DMS 273 (cell line): ENCODE measurements around the gene FAM53A.
A peak's percentile ranks its signal among the peaks of the same experiment; 100 is the strongest.

ENCODE experiments used
- DNase-seq: peaks from one replicate; lab custom pipeline; 2025; ENCODE audit not compliant: unreplicated experiment; lab: John Stamatoyannopoulos, UW

The FAM53A gene

GRCh38 chr4:1683736-1684505 lies at the start of gene FAM53A:
Gene FAM53A, minus strand, starts transcription at chr4:1684313. Its CDS starts 15,572 bp downstream, at chr4:1668741.
- DNase-seq, result peak; percentile 92

GRCh38 chr4:1732911-1733310 lies 48.8 kb upstream of the FAM53A start:
- no peak for DNase-seq

GRCh38 chr4:1731180-1731579 lies 47.1 kb upstream of the FAM53A start:
- no peak for DNase-seq

- DNase-seq, result no peak
Measured at GRCh38 chr4:1730532-1731135, 46.5 kb upstream of the FAM53A start.

GRCh38 chr4:1728061-1728980 lies 44.2 kb upstream of the FAM53A start:
- no peak for DNase-seq

- DNase-seq, result no peak
Measured at GRCh38 chr4:1727117-1728031, 43.3 kb upstream of the FAM53A start.

GRCh38 chr4:1726146-1726934 lies 42.2 kb upstream of the FAM53A start:
- DNase-seq, result peak; percentile 80

GRCh38 chr4:1725521-1725920 lies 41.4 kb upstream of the FAM53A start:
- no peak for DNase-seq

GRCh38 chr4:1723131-1723801 lies 39.2 kb upstream of the FAM53A start:
- DNase-seq, result no peak

GRCh38 chr4:1722551-1723118 lies 38.5 kb upstream of the FAM53A start:
- no peak for DNase-seq

GRCh38 chr4:1721666-1722550 lies 37.8 kb upstream of the FAM53A start:
- DNase-seq, result peak; percentile 51

- peak; percentile 96 for DNase-seq
Measured at GRCh38 chr4:1721003-1721665, 37.0 kb upstream of the FAM53A start, which contains the start of the genes TACC3 and TMEM129. Gene TACC3, plus strand, starts transcription at chr4:1721521. Its CDS starts 1,901 bp downstream, at chr4:1723422. Gene TMEM129, minus strand, starts transcription at chr4:1721323. Its CDS starts 486 bp downstream, at chr4:1720837.

- peak; percentile 51 for DNase-seq
Measured at GRCh38 chr4:1720163-1720983, 36.3 kb upstream of the FAM53A start.

GRCh38 chr4:1718095-1718850 lies 34.2 kb upstream of the FAM53A start:
- no peak for DNase-seq
